ENCODE results near the gene DCHS2. TPM values are rescaled to one million over a fixed set of nuclear protein-coding genes. Genes with fewer than 3 reads are reported as not detected.
"Not testable (repeated sequence)": the region's sequence is repeated elsewhere in the genome, so short reads cannot be mapped to it uniquely, and the experiment has no call there.

DCHS2 gene
- total and polyA plus RNA-seq, 2 of the 8 experiments (the other 6 are each of a cell fraction or from before 2014, with no cell fraction given): 0.54 to 2.6 TPM

- H4K5ac ChIP-seq (ENCODE audit: insufficient read length, low read depth, low read length); H3K36me3 ChIP-seq (ENCODE audit: control insufficient read depth in 2 of 4, insufficient read depth in 4 of 4, low read length in 3 of 4); H3K27me3 ChIP-seq (replicated peaks in 1 of 4; ENCODE audit: control insufficient read depth in 3 of 4, extremely low read depth in 1 of 4, insufficient read depth in 3 of 4, low read length in 3 of 4); H3K23me2 ChIP-seq (ENCODE audit: low read depth, low read length); H3K4ac ChIP-seq (replicated peaks; ENCODE audit: insufficient read length, low read depth, low read length); H3K9me3 ChIP-seq (ENCODE audit: insufficient read depth in 2 of 2, low read depth in 1 of 2, low read length in 1 of 2); H3K79me2 ChIP-seq (ENCODE audit: control insufficient read depth in 1 of 2, insufficient read depth in 2 of 2, low read length in 2 of 2); H4K8ac ChIP-seq (ENCODE audit: extremely low read depth, insufficient read depth, low read length); CTCF ChIA-PET (ENCODE audit: partially characterized antibody); H2AFZ ChIP-seq (ENCODE audit: low read length); H2BK20ac ChIP-seq (ENCODE audit: low read length); H3K9ac ChIP-seq (replicated peaks in 1 of 4; ENCODE audit: extremely low read depth in 1 of 4, low read depth in 3 of 4, low read length in 3 of 4); H4K91ac ChIP-seq (replicated peaks; ENCODE audit: insufficient read length, low read length); H3K4me3 ChIP-seq (ENCODE audit: extremely low read depth in 1 of 4, insufficient read depth in 2 of 4, low read depth in 3 of 4, low read length in 4 of 4); H3K4me2 ChIP-seq (ENCODE audit: insufficient read depth in 1 of 2, low read depth in 2 of 2, low read length in 2 of 2); H3K79me1 ChIP-seq (ENCODE audit: low read depth, low read length); H3K23ac ChIP-seq (ENCODE audit: insufficient read length); H2AK5ac ChIP-seq (ENCODE audit: low read depth, low read length); H3K27ac ChIP-seq (ENCODE audit: low read depth, low read length); H3K56ac ChIP-seq (replicated peaks; ENCODE audit: insufficient read length, low read depth, low read length); DNase-seq (ENCODE audit: low read depth in 1 of 2, low spot score in 2 of 2); H3K14ac ChIP-seq (ENCODE audit: insufficient read length); H4K20me1 ChIP-seq (replicated peaks in 1 of 2; ENCODE audit: control insufficient read depth in 1 of 2, insufficient read depth in 2 of 2, low read length in 2 of 2); H2BK5ac ChIP-seq (ENCODE audit: low read depth, low read length); H3K18ac ChIP-seq (ENCODE audit: extremely low read depth, low read length); H2BK120ac ChIP-seq (replicated peaks; ENCODE audit: low read depth, low read length); POLR2A ChIA-PET (ENCODE audit: partially characterized antibody); FAIRE-seq; H2BK15ac ChIP-seq (ENCODE audit: low read length); H3K4me1 ChIP-seq (replicated peaks in 1 of 4; ENCODE audit: control insufficient read depth in 3 of 4, insufficient read depth in 4 of 4, low read length in 3 of 4); H2BK12ac ChIP-seq (ENCODE audit: low read depth, low read length): not testable (repeated sequence)
- WGBS, 2 experiments (ENCODE audit: extremely low coverage in 1 of 2, insufficient coverage in 1 of 2, insufficient read length in 1 of 2, insufficient replicate concordance in 2 of 2, low coverage in 1 of 2, low lambda C conversion rate in 2 of 2, missing lambda C conversion rate in 1 of 2): 91% methylated on average over 13 of the region's 13 CpGs; no CpG with 5 or more reads in 1 of the 2 experiments
These were observed 274.2 kb downstream of the DCHS2 start for GRCh38 chr4:154217384-154217783.

All from H1 (cell line).